MG63 (cell line): ENCODE data around the gene MEN1. TPM values are rescaled to one million over a fixed set of nuclear protein-coding genes. Genes with fewer than 3 reads are reported as not detected.
A peak's percentile ranks its signal among the peaks of the same experiment; 100 is the strongest.

Source experiments
- DNase-seq: peaks from one replicate; pipeline ENCODE4 v3.0.0-alpha.2; 2020
- H3K27me3 ChIP-seq: fragments of 250-450 bp; sonication (Bioruptor Pico); 2 replicates; pipeline ENCODE4 v1.5.1; 2020; ENCODE audit warnings: mild to moderate bottlenecking, moderate library complexity
- H3K36me3 ChIP-seq: fragments of 250-450 bp; sonication (Bioruptor Pico); 2 replicates; pipeline ENCODE4 v1.5.1; 2020; ENCODE audit warnings: mild to moderate bottlenecking, moderate library complexity
- H3K4me3 ChIP-seq: fragments of 250-450 bp; sonication (Bioruptor Pico); 2 replicates; pipeline ENCODE4 v1.5.1; 2020; ENCODE audit warnings: mild to moderate bottlenecking, moderate library complexity
- H3K9me3 ChIP-seq: fragments of 250-450 bp; sonication (Bioruptor Pico); 2 replicates; pipeline ENCODE4 v1.5.1; 2020; ENCODE audit warnings: mild to moderate bottlenecking, moderate library complexity
- total RNA-seq: library from RNA; depleted of rRNA; stranded (reverse); fragments of >200 nt; shearing (Covaris generic); gene quantifications from 2 replicates; pipeline ENCODE4 v1.2.3, GENCODE V29; 2014; ENCODE audit warnings: low replicate concordance

MEN1 gene
- total RNA-seq, 1 experiment from 2014 or later: 13.3 TPM

DNA sequence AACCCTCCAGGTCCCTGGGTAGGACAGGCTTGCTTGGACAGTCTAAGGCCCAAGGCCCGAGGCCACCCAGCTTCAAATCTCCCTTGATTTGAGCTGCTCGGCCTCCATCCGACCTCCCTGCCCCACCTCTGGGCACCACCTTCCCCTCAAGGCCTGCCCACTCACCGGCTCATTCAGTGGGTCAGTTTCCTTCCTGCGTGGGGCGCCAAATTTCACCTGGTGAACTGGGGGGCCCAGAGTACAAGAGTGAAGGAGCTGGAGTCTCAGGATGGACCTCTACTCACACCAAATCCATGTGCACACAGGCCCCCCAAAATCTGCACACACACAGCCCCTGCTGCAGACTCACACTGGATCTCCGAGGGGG lies 11.1 kb downstream of the MEN1 start:
- Histone ChIP-seq H3K4me3 (no peak overlapping the region), H3K27me3 (no peaks in the 10 kb centered on the region), H3K9me3 (no peaks in the 10 kb centered on the region), H3K36me3 (no peaks in the 10 kb centered on the region)
- DNase-seq: no peak

DNA sequence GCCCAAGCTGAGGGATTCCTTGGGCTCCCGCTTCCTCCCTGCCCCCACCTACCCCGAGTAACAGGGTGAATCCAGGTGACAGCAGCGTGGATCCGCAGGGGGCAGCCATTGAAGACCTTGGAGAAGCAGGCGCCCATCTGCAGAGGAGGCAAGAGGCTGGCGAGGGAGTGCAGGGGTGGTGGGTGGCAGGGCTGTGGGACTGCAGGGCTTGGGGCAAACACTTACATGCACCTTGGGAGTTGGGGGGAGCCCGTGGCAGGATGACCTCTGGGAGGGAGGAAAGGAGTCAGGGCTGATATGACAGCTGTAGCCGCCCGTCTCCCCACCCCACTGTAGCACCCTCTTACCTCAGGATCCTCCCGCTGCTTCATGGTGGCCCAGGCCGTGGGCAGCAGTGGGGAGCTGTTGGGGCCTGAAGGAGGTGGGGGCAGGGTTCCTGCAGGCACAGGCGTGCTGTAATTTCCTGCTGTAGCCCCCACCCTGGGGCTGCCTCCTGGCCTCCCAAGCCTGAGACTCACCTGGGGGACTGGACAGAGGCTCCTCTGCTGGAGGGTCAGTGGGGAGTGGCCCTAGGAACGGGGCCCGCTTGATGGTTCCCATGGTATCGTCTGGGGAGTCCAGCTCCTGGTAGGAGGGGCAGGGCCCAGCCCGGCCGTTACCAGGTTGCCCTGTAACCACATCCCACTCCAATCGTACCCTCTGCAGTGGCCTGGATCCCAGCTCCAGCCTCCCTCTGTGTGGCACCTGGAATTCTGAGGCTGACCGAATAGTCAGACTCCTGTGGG lies 13.4 kb downstream of the MEN1 start:
- DNase-seq: no peak
- Histone ChIP-seq H3K27me3 (no peaks in the 10 kb centered on the region), H3K36me3 (no peaks in the 10 kb centered on the region), H3K4me3 (no peak overlapping the region), H3K9me3 (no peaks in the 10 kb centered on the region)

DNA sequence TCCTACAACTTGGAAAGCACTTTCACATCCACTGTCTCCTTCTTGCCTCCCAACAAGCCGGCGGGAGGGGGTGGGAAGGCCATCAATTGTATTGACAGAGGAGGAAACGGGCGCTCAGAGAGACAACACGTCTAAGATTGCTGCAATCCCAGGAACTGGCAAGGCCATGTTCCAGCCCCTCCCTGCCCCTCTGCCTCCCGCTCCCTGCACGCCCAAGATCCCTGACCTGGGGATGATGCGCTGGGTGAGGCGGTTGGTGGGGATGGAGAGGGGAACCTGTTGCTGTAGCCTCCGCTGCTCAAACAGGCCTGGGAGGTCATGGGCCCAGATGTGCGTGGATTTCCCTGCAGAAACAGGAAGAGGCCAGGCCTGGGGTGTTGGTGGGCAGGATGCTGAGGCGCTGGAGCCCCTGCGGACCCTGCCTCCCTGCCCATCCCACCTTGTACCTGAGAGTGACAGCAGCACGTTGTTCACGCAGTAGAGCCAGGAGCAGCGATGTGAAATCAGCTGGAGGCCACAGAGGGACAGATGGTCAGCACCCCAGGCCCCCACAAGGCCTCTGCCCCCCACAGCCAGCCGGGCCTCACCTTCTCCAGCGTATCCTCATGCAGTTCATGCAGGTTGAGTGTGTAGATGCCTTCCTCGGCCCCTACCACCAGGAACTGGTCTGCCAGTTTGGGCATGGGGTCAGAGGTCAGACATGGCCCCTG lies 14.1 kb downstream of the MEN1 start:
- DNase-seq: no peak
- Histone ChIP-seq H3K27me3 (no peaks in the 10 kb centered on the region), H3K4me3 (no peak overlapping the region), H3K9me3 (no peaks in the 10 kb centered on the region), H3K36me3 (no peaks in the 10 kb centered on the region)

DNA sequence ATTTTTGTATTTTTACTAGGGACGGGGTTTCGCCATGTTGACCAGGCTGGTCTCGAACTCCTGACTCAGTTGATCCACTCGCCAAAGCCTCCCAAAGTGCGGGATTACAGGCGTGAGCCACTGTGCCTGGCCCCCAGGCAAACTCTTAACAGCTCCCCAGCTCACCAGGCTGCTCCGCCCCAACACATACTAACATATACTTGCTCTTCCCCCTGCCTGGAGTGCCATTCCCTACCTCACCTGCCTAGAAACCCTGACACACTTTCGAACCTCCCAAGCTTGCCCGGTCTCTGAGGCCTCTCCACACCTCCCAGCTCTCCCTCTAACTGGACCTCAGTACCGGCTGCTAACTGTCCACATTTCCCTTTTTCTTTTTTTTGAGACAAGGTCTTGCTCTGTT lies 15.8 kb downstream of the MEN1 start:
- no peak for DNase-seq
- H3K27me3 ChIP-seq: no peaks in the 10 kb centered on the region
- H3K9me3 ChIP-seq: no peaks in the 10 kb centered on the region
- H3K4me3 ChIP-seq: no peak overlapping the region
- H3K36me3 ChIP-seq: no peaks in the 10 kb centered on the region

DNA sequence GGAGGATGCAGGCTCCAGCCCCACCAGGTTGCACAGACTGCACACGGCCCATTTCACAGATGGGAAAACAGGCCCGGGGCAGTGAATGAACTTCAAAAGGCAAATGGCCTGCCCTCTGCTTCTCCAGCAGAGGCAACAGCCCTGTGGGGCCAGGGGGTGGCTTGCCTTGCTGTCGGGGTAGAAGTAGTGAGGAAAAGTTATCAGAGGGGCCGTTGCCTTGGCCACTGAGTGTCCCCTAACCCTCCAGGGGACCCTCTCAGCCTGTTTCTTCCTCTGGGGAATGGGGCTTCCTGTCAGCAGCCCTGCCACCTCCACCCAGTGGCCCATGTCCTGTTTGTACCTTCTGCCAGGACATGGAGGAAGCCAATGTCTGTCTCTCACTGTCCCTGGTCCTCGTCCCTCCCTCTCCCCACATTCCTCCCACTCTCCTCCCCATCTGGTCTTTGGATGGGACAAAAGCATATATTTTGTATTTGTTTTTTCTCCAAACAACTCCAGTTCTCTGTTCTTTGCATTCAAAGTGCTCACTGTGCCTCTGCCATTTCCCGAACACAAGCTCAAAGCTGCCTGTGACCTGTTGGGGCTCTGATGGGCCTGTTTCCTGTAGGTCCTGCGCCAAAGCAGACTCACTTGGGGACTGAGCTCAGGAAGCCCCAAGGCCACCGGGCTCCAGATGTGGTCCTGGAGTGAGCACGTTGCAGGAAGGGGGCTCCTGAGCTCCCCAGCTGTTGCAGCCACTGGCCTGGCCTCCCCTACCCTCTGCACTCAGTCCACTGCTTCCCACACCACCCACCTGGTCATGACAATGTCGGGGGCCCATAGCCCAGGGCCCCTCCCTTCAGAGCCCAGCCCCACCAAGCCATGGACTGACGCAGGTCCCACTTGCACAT lies 16.8 kb downstream of the MEN1 start:
- Histone ChIP-seq H3K9me3 (no peaks in the 10 kb centered on the region), H3K4me3 (no peak overlapping the region), H3K27me3 (no peaks in the 10 kb centered on the region), H3K36me3 (no peaks in the 10 kb centered on the region)
- DNase-seq: no peak

DNA sequence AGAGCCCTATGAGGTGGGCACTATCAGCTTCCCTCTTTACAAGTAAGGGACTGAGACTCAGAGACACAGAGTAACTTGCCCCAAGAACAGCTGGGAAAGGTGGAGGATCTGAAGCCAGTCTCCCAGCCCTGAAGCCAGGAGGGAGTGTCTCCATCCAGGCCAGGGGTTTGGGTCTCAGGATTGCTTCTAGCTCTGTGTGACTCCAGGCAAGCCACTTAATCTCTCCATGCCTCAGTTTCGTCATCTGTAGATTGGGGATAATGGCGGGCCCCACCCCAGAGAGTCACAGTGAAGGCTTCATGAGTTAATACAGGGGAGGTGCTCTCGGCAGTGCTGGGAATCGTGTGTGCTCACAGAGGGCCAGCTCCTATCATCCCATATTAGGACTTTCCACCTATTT lies 17.9 kb downstream of the MEN1 start:
- DNase-seq: no peak
- Histone ChIP-seq H3K27me3 (no peaks in the 10 kb centered on the region), H3K4me3 (no peak overlapping the region), H3K9me3 (no peaks in the 10 kb centered on the region), H3K36me3 (no peaks in the 10 kb centered on the region)

DNA sequence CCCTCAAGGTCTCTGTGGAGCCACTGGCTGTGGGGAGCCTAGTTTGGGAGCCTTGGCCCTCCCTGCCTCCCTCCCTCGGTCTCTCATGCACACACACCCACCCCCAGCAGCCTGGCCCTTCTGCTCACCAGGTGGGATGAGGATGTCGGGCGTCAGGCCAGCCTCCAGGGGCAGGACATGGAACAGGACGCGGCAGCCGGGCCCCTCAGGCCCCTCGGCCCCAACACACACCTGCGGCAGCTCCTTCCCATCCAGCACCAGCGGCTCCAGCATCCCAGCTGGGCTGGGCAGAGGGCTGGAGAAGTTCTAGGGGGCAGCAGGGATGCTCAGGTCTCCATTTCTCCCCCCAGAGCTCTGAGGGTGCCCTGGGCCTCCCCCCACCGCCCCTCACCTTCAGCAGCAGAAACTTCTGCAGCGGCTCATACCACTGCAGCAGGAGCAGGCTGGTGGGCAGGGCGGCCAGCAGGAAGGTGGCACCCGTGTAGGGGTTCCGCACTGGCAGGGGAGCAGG lies 18.5 kb downstream of the MEN1 start:
- Histone ChIP-seq H3K36me3 (no peaks in the 10 kb centered on the region), H3K27me3 (no peaks in the 10 kb centered on the region), H3K9me3 (no peaks in the 10 kb centered on the region), H3K4me3 (no peak overlapping the region)
- DNase-seq: no peak

DNA sequence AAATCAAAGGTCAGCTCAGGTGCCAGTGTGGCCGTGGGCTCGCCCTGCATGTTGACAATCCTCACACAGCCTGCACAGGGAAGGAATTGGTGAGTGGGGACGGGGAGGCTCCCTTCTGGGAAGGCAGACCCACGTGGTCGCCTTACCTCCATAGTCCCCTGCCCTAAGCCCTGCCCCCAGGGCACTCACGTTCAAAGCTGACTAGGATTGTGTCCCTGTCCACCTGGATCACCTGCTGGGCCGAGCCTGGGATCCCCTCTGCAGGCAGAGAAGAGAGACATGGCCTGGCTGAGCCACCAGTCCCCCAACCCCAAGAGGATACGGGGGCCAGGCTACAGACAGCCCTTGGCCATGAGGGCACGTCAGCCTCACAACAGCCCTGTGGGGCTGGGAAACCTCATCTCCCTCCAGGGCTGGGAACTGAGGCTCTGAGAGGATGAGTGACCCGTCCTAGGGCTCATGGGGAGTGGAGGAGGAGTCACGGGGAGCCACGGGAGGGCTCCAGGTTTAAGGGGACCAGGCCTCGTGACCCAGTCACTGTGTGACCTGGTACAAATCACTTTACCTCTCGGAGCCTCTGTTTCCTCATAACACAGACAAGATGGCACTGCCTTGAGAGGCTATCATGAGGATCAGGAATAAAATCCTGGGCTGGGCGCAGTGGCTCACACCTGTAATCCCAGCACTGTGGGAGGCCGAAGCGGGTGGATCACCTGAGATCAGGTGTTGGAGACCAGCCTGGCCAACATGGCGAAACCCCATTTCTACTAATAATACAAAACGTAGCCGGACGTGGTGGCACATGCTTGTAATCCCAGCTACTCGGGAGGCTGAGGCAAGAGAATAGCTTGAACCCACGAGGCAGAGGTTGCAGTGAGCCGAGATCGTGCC lies 19.9 kb downstream of the MEN1 start:
- Histone ChIP-seq H3K27me3 (no peaks in the 10 kb centered on the region), H3K4me3 (no peak overlapping the region), H3K9me3 (no peaks in the 10 kb centered on the region), H3K36me3 (no peaks in the 10 kb centered on the region)
- no peak for DNase-seq

DNA sequence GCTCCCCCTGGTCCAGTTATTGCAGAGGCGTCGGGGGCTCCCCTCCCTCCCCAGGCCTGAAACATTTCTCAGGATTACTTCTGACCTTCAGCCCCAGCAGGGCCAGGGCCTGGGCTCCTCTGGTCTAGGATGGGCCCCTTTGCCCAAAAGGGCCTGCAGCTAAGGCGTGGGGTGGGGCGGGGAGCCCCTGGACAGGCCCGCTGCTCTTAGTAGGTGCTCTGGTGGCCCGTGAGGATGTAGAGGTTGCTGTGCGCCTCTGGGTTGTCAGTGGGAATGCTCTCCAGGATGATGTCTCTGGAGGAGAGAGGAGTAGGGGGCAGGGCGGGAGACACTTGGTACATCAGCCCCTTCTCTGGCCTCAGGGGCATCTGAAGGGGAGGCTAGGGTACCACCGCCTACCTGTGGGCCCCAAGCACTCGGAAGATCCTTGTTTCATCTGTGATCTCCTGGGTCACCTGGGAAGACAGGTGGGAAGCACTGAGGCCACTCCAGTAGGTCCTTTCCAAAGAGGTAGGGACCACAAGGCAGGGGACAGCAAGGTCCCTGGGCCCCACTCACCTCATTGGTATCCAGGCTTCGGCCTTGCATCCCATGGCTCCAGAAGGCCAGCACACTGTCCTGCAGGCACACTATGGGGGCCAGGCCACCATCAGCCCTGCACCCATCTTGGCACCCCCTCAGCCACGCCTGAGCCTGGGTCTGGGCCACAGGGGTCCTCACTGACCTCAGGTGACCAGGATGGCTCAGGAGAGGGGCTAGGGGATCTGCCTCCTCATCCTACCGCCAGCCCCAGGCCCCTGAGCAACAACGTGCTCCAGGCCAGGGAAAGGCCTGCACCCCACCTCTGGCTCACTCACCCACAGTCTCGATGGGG lies 20.8 kb downstream of the MEN1 start:
- Histone ChIP-seq H3K36me3 (no peaks in the 10 kb centered on the region), H3K27me3 (no peaks in the 10 kb centered on the region), H3K9me3 (no peaks in the 10 kb centered on the region), H3K4me3 (no peak overlapping the region)
- DNase-seq: no peak

DNA sequence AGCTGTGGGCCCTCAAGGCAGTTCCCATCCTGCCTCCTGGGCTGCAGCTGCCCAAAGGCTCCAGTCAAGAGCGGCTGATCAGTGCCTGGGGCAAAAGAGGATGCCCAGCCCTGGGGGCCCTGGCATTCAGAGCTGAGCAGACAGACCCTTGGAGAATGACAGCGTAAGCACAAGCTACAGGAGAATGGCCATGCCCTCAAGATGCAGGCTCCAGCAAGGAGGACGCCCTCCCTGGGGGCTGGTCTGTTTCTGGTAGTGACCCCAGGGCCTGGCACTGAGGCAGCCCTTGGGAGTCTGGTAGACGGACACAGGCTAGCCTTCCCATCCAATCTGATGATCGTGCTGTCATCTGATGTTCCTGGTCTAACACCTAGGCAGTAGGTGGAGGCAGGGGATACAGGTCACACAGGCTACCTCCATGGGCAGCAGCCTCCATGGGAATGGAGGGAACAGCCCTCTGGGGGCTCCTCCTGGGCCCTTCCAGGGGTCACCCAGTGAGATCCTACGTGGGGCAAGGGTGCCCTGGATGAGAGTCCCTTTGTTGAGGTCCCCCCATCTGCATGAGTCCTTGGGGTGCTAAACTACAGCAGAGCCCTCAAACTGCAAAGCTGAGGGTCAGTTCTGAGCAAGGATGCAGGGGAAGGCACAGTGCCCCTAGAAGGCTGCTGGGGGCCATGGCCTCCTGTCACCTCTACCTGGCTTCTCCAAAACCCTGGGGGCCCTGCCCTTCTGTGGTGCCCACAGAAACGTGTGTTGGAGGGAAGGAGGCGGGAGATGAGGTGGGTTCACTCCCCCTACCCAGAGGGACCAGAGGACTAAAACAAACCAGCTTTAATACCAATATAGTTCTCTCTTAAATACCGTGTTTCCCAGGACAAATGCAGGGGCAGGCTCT lies 21.8 kb downstream of the MEN1 start:
- Histone ChIP-seq H3K9me3 (no peaks in the 10 kb centered on the region), H3K4me3 (no peak overlapping the region), H3K27me3 (no peaks in the 10 kb centered on the region), H3K36me3 (no peaks in the 10 kb centered on the region)
- DNase-seq: no peak

DNA sequence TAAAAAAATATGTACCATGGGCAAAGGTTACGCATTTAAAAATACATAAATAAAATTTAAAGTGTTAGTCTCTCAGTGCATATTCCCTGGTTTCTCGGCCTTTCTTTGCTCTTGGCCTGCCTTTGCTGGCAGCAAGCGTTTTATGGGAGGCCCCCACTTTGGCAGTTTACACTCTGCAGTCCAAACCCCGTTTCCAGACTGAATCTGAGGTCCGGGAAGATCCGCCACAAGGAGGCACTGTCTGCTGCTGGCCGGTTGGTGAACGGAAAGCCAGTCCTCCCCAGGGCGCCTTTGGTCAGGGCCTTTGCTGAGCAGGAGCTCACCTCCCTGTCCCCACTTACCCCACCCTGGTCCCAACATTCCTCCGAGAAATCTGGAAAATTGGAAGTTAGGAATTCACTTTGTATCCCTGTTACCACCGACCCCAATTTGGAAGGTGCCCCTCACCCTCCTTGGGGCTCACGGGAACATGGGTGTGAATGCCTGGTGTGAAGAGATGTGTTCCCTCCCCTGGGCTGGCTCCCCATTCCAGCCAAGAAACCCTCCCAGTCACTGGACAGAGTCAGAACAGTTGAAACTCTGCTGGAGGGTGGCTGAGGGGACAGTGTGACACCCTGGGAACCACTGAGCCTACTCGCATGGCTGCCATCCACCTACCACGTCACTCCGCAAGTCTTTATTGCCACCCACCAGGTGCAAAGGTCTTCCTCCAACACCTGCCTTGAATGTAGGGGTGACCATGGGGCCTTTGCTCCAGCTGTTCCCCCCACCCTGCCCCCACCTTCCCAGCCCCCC lies 22.6 kb downstream of the MEN1 start:
- Histone ChIP-seq H3K36me3 (no peaks in the 10 kb centered on the region), H3K4me3 (no peak overlapping the region), H3K27me3 (no peaks in the 10 kb centered on the region), H3K9me3 (no peaks in the 10 kb centered on the region)
- peak; percentile 47 for DNase-seq

DNA sequence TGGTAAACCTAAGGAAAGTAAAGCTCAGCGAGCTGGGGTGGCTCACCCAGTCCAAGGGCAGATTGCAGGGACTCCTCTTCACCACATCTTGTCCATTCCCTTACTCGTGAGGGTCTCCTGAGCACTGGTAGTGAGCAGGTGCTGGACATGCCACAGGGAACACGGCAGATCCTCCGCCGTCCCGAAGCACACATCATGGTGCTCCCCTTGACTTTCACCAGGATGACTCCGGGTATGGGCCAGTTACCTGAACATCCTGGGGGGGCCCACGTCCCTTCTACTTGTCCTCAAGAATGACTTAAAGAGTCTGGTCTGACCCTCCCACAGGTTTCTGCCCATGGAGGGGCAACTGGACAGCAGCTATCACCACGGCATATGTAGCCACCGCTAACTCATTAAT lies 24.0 kb downstream of the MEN1 start:
- no peaks in the 10 kb centered on the region for H3K36me3 ChIP-seq
- no peak for DNase-seq

DNA sequence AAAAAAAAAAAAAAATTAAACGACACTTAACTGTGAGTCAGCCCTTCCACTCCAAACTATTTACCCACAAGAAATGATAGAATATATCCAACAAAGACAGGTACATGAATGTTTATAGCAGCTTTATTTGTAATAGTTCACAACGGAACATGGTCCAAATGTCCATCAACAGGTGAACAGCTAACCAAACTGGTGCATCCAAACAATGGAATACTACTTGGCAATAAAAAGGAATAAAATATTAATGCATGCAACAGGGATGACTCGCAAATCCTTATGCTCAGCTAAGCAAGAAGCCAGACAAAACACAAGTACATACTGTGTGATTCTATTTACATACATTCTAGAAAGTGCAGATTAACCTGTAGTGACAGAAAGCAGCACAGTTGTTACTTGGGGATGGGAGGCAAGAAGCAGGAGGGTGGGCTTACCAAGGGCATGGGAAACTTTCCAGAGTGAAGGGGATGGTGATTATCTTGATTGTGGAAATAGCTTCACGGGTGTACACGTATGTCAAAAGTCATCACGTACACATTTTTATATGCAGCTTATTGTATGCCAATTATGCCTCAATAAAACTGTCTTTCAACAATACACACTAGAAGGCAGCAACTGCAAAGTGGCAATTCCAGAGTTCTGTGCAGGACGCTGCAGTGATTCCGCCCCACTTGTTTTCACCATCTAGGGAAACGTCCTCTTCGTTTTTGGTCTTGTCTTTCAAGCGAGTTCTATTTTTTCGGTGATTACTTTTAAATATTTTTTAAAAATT lies 25.4 kb downstream of the MEN1 start:
- no peak overlapping the region for H3K4me3 ChIP-seq
- H3K9me3 ChIP-seq: no peaks in the 10 kb centered on the region
- no peaks in the 10 kb centered on the region for H3K27me3 ChIP-seq
- no peak for DNase-seq
- H3K36me3 ChIP-seq: no peaks in the 10 kb centered on the region; the same call in 1 of the 2 replicates

More for the DNA sequence above, 24.0 kb downstream of the MEN1 start:
- Histone ChIP-seq H3K4me3 (no peak overlapping the region), H3K27me3 (no peaks in the 10 kb centered on the region), H3K9me3 (no peaks in the 10 kb centered on the region)
